Mammary epithelial cell (primary cell): ENCODE data around the gene SPEG.

Experiments used
- CTCF ChIP-seq, 2 donors: IDR thresholded peaks in 1 of 2; conservative IDR thresholded peaks in 1 of 2; 2 replicates each; pipeline ENCODE4 v1.5.1; 2011 to 2012; ENCODE audit warnings: inconsistent platforms in 2 of 2, low read length in 2 of 2, mild to moderate bottlenecking in 2 of 2, control low read depth in 1 of 2, low read depth in 1 of 2; ENCODE audit not compliant: insufficient read depth in 1 of 2; ENCODE audit errors: extremely low read depth in 1 of 2
- EZH2 ChIP-seq: IDR thresholded peaks from 2 replicates; pipeline ENCODE4 v1.6.1; 2012; ENCODE audit warnings: low read length, inconsistent platforms, borderline replicate concordance

DNA sequence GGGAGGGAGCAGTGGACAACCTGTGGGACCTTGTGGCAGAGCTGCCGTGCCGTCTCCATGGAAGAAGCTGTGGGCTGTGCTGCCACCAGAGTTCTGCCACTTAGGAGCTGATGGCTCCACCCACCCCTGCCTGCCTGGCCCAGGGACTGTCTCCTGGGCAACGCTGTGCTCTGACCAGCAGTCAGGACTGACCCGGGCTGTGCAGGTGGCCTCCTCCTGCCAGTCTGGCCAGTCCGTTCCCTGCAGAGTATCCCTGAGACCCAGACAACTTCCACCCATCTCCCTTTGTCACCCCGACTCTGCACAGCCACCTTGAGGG, 92.4 kb downstream of the SPEG start:
- TF ChIP-seq CTCF (conservative IDR thresholded peaks at IDR 0.05 in 1 of 2, IDR thresholded peaks at IDR 0.05 in 1 of 2; ENCODE audit: extremely low read depth in 1 of 2, insufficient read depth in 1 of 2, low read depth in 1 of 2, low read length in 2 of 2) (no peak), EZH2 (no peak)
